LHCN-M2 (cell line): ENCODE measurements around the gene CYP3A7. TPM values are rescaled to one million over a fixed set of nuclear protein-coding genes. Genes with fewer than 3 reads are reported as not detected.
"Not testable (repeated sequence)": the region's sequence is repeated elsewhere in the genome, so short reads cannot be mapped to it uniquely, and the experiment has no call there.

ENCODE experiments used
- DNase-seq: peaks from one replicate; pipeline ENCODE4 v3.0.0-alpha.2; 2012; ENCODE audit warnings: low read depth
- total RNA-seq: library from RNA; depleted of rRNA; stranded (reverse); fragments of >200 nt; gene quantifications from 2 replicates; pipeline ENCODE4 v1.2.3, GENCODE V29; 2014

CYP3A7 gene
- total RNA-seq, 1 experiment from 2014 or later, result not detected

GRCh38 chr7:99742737-99743394, 7.9 kb upstream of the CYP3A7 start:
- no peak for DNase-seq

GRCh38 chr7:99741441-99741795, 6.4 kb upstream of the CYP3A7 start:
- DNase-seq, result peak; percentile 69

GRCh38 chr7:99740573-99741440, 5.8 kb upstream of the CYP3A7 start:
- DNase-seq, result peak; percentile 89

- DNase-seq, result no peak
These were observed 4.9 kb upstream of the CYP3A7 start for GRCh38 chr7:99739699-99740572.

GRCh38 chr7:99737726-99738125, 2.7 kb upstream of the CYP3A7 start:
- peak; percentile 60 for DNase-seq

- DNase-seq, result not testable (repeated sequence)
These were observed 1.7 kb upstream of the CYP3A7 start for GRCh38 chr7:99736667-99737066.

GRCh38 chr7:99733448-99733847, 1.5 kb downstream of the CYP3A7 start:
- peak; percentile 28 for DNase-seq

GRCh38 chr7:99733003-99733402, 2.0 kb downstream of the CYP3A7 start:
- DNase-seq, result no peak

GRCh38 chr7:99731638-99732374, 3.2 kb downstream of the CYP3A7 start:
- no peak for DNase-seq

- no peak for DNase-seq
These were observed 4.0 kb downstream of the CYP3A7 start for GRCh38 chr7:99730992-99731391.

GRCh38 chr7:99730238-99730810, 4.7 kb downstream of the CYP3A7 start:
- peak; percentile 8 for DNase-seq

GRCh38 chr7:99729486-99730237, 5.3 kb downstream of the CYP3A7 start:
- DNase-seq, result no peak

- DNase-seq, result no peak
These were observed 6.4 kb downstream of the CYP3A7 start for GRCh38 chr7:99728615-99729014.

GRCh38 chr7:99723201-99723600, 11.8 kb downstream of the CYP3A7 start:
- DNase-seq, result not testable (repeated sequence)

GRCh38 chr7:99720800-99721595, 14.0 kb downstream of the CYP3A7 start:
- DNase-seq, result no peak

- no peak for DNase-seq
These were observed 14.8 kb downstream of the CYP3A7 start for GRCh38 chr7:99719996-99720769.

GRCh38 chr7:99713995-99714570, 20.9 kb downstream of the CYP3A7 start:
- no peak for DNase-seq
